Fibroblast of skin of right quadriceps (primary cell): ENCODE measurements around the gene ABCC6.
"Not testable (repeated sequence)": the region's sequence is repeated elsewhere in the genome, so short reads cannot be mapped to it uniquely, and the experiment has no call there.

Source experiments
- DNase-seq: peaks from one replicate; pipeline ENCODE4 v3.0.0-alpha.2; 2013

ABCC6 gene

DNA sequence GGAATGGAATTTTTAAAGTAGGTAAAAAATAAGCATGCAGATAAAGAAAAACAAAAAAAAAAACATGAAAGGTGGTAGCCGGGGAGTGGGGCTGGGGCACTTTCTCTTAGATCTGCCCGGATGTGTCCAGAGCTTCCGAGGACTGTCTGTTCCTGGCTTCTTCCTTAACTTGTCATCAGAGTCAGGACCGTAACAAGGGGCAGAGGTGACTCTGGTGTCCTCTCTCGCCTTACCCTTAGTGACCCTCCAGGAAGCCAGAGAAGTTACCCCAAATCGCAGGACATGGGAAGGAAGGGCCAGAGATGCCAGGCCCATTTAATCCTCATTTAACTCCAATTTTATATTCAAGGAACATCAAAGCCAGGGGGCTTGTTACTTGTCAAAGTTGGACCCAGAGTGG lies 115.5 kb downstream of the ABCC6 start:
- DNase-seq: no peak

DNA sequence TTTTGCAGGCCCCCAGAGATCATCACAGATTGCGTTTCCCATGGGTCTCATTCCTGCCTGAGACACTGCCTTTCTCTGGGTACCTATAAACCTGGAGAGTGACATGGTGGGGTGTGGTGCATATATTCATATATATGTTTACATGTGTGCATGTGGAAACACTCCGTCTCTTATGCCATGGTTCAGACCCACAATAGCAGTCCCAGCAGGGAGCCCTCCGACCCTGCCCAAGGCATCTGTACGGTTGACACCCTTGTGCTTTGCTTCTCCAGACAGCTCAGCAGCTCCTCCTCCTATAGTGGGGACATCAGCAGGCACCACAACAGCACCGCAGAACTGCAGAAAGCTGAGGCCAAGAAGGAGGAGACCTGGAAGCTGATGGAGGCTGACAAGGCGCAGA lies 116.8 kb downstream of the ABCC6 start:
- no peak for DNase-seq

DNA sequence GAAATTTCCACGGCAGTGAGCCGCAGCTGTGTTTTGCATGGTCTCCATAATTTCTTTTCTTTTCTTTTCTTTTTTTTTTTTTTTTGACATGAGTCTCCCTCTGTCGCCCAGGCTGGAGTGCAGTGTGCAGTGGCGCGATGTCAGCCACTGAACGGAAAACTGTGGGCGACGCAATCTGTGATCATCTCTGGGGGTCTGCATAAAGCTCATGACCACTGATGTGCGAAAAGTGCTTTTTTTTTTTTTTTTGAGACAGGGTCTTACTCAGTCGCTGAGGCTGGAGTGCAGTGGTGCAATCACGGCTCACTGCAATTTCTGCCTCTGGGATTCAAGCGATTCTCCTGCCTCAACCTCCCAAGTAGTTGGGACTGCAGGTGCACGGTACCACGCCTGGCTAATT lies 117.6 kb downstream of the ABCC6 start:
- no peak for DNase-seq

DNA sequence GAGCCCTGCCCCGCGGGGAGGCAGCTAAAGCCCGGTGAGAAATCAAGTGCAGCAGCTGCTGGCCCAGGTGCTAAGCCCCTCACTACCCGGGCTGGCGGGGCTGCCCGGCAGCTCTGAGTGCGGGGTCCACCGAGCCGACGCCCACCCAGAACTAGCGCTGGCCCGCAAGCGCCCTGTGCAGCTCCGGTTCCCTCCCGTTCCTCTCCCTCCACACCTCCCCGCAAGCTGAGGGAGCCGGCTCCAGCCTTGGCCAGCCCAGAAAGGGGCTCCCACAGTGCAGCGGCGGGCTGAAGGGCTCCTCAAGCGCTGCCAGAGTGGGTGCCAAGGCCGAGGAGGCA lies 118.5 kb downstream of the ABCC6 start:
- DNase-seq: not testable (repeated sequence)

DNA sequence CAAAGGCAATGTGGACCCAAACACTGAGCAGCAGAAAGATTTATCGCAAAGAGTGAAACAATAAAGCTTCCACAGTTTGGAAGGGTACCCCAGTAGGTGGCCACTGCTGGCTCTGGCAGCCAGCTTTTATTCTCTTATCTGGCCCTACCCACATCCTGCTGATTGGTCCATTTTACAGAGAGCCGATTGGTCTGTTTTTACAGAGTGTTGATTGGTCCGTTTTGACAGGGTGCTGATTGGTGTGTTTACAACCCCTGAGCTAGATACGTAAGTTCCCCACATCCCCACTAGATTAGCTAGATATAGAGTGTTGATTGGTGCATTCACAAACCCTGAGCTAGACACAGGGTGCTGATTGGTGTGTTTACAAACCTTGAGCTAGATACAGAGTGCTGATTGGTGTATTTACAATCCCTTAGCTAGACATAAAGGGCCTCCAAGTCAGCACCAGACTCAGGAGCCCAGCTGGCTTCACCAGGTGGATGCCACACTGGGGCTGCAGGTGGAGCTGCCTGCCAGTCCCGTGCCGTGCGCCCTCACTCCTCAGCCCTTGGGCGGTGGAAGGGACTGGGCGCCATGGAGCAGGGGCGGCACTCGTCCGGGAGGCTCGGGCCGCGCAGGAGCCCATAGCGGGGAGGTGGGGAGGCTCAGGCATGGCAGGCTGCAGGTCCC lies 119.0 kb downstream of the ABCC6 start:
- not testable (repeated sequence) for DNase-seq

DNA sequence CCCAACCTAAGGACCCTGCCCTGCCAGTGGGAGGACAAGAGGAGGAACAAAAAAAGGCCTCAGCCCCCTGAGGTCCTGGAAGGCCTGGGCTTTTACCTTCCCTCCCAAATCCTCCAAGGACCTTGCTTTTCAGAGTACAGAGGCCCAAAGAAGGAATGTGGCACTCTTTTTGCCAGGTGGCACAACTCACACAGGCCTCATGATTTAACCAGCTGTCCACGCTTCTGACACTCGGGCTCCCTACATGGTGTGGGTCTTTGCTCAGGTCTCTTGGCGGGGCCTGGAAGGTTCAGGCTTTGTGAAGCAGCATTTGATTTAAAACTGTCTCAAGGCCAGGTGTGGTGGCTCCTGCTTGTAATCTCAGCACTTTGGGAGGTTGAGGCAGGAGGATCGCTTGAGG lies 120.6 kb downstream of the ABCC6 start:
- DNase-seq: no peak

GRCh38 chr16:16101585-16101984 lies 121.7 kb downstream of the ABCC6 start:
- no peak for DNase-seq

GRCh38 chr16:16100631-16101030 lies 122.7 kb downstream of the ABCC6 start:
- DNase-seq: no peak

- DNase-seq: no peak
Observed at GRCh38 chr16:16099320-16099719, 124.0 kb downstream of the ABCC6 start.
